HepG2 (cell line): ENCODE data around the gene NCBP1. TPM values are rescaled to one million over a fixed set of nuclear protein-coding genes. Genes with fewer than 3 reads are reported as not detected.

Experiments
- AGO1 ChIP-seq: fragments of 200-400 bp; formaldehyde crosslinking; IDR thresholded peaks from 2 replicates; pipeline ENCODE4 v1.6.1; 2017; ENCODE audit warnings: mild to moderate bottlenecking, low read depth, low read length, moderate library complexity; ENCODE audit not compliant: poor library complexity, severe bottlenecking
- FOXO1 ChIP-seq: sonication (generic); formaldehyde crosslinking; IDR thresholded peaks from 2 replicates; pipeline ENCODE4 v1.4.0; 2020; ENCODE audit warnings: missing genetic modification reagents
- GPN1 ChIP-seq: sonication (generic); formaldehyde crosslinking; IDR thresholded peaks from 2 replicates; pipeline ENCODE4 v1.5.1; 2020; ENCODE audit warnings: missing genetic modification reagents, borderline replicate concordance
- HCFC1 ChIP-seq: fragments of 150-350 bp; IDR thresholded peaks from 2 replicates; pipeline ENCODE4 v1.6.1; 2014; ENCODE audit warnings: low read depth, low read length
- HNRNPH1 ChIP-seq: fragments of 200-400 bp; formaldehyde crosslinking; optimal IDR thresholded peaks from 2 replicates; pipeline ENCODE3; 2017; ENCODE audit warnings: mild to moderate bottlenecking, low read depth, low read length
- HNRNPK ChIP-seq: fragments of 200-400 bp; formaldehyde crosslinking; IDR thresholded peaks from 2 replicates; pipeline ENCODE4 v1.6.1; 2018; ENCODE audit warnings: low read length, low read depth, moderate library complexity, mild to moderate bottlenecking; ENCODE audit not compliant: poor library complexity, severe bottlenecking
- HOXA7 ChIP-seq: sonication (generic); formaldehyde crosslinking; IDR thresholded peaks from 2 replicates; pipeline ENCODE4 v1.8.1; 2022; ENCODE audit warnings: mild to moderate bottlenecking, missing genetic modification reagents, moderate library complexity
- MTA3 ChIP-seq: sonication (generic); formaldehyde crosslinking; IDR thresholded peaks from 2 replicates; pipeline ENCODE4 v1.4.0; 2020; ENCODE audit warnings: missing genetic modification reagents
- NCOA1 ChIP-seq: sonication (generic); formaldehyde crosslinking; IDR thresholded peaks from 2 replicates; pipeline ENCODE4 v1.9.0; 2021; ENCODE audit warnings: missing genetic modification reagents
- NKX3-1 ChIP-seq: sonication (generic); formaldehyde crosslinking; IDR thresholded peaks from 2 replicates; pipeline ENCODE4 v1.5.0; 2020; ENCODE audit warnings: missing genetic modification reagents
- PHF21A ChIP-seq: sonication (generic); formaldehyde crosslinking; IDR thresholded peaks from 2 replicates; pipeline ENCODE4 v1.5.0; 2020; ENCODE audit warnings: mild to moderate bottlenecking, missing genetic modification reagents
- SCMH1 ChIP-seq: sonication (generic); formaldehyde crosslinking; IDR thresholded peaks from 2 replicates; pipeline ENCODE4 v1.9.0; 2021; ENCODE audit warnings: missing genetic modification reagents, mild to moderate bottlenecking, borderline replicate concordance
- SIX4 ChIP-seq: sonication (generic); formaldehyde crosslinking; IDR thresholded peaks from 2 replicates; pipeline ENCODE4 v1.4.0; 2020; ENCODE audit warnings: missing genetic modification reagents
- XBP1 ChIP-seq: sonication (generic); formaldehyde crosslinking; IDR thresholded peaks from 2 replicates; pipeline ENCODE4 v1.5.0; 2020; ENCODE audit warnings: missing genetic modification reagents
- ZNF296 ChIP-seq: sonication (generic); formaldehyde crosslinking; conservative IDR thresholded peaks from 2 replicates; pipeline ENCODE4 v1.5.0; 2020; ENCODE audit warnings: mild to moderate bottlenecking, missing genetic modification reagents
- ZNF629 ChIP-seq: sonication (generic); formaldehyde crosslinking; conservative IDR thresholded peaks from 2 replicates; pipeline ENCODE4 v1.5.0; 2020; ENCODE audit warnings: missing genetic modification reagents
- ZNF644 ChIP-seq: IDR thresholded peaks from 2 replicates; pipeline ENCODE4 v1.6.1; 2016; ENCODE audit warnings: low read depth
- polyA plus RNA-seq, 8 experiments: library from polyadenylated mRNA; depleted of rRNA in 3 of 8; stranded (reverse) in 7 of 8; unstranded in 1 of 8; fragments of >200 nt; fragmentation: Illumina TruSeq in 4 of 8; extraction: Trizol in 4 of 8; gene quantifications; 2 replicates each; pipeline versions ENCODE4 v1.2.1 to v1.2.3, GENCODE V29; 2011 to 2016; ENCODE audit warnings: low read depth in 4 of 8, missing spikeins in 1 of 8, mixed read lengths in 1 of 8; ENCODE audit not compliant: insufficient read depth in 1 of 8
- total RNA-seq, 5 experiments: library from RNA; depleted of rRNA; stranded (reverse); fragments of >200 nt; fragmentation: Illumina TruSeq; extraction: Trizol; gene quantifications; 2 replicates each; pipeline ENCODE4 v1.2.3, GENCODE V29; 2016; ENCODE audit warnings: low read depth in 1 of 5
- TF ChIP-seq, protein P1 (sequence below): sonication (generic); formaldehyde crosslinking; conservative IDR thresholded peaks from 2 replicates; pipeline ENCODE4 v1.4.0; 2020; ENCODE audit warnings: missing genetic modification reagents
- TF ChIP-seq, protein P2 (sequence below): sonication (generic); formaldehyde crosslinking; IDR thresholded peaks from 2 replicates; pipeline ENCODE4 v1.4.0; 2020; ENCODE audit warnings: mild to moderate bottlenecking, missing genetic modification reagents
- TF ChIP-seq, protein P3 (sequence below): fragments of 450-650 bp; IDR thresholded peaks from 2 replicates; pipeline ENCODE4 v1.6.1; 2017; ENCODE audit warnings: mild to moderate bottlenecking

NCBP1 gene
- total and polyA plus RNA-seq, 2 of the 13 experiments (the other 11 are each of a cell fraction or from before 2014, with no cell fraction given) = 13.3 to 40.2 TPM

DNA sequence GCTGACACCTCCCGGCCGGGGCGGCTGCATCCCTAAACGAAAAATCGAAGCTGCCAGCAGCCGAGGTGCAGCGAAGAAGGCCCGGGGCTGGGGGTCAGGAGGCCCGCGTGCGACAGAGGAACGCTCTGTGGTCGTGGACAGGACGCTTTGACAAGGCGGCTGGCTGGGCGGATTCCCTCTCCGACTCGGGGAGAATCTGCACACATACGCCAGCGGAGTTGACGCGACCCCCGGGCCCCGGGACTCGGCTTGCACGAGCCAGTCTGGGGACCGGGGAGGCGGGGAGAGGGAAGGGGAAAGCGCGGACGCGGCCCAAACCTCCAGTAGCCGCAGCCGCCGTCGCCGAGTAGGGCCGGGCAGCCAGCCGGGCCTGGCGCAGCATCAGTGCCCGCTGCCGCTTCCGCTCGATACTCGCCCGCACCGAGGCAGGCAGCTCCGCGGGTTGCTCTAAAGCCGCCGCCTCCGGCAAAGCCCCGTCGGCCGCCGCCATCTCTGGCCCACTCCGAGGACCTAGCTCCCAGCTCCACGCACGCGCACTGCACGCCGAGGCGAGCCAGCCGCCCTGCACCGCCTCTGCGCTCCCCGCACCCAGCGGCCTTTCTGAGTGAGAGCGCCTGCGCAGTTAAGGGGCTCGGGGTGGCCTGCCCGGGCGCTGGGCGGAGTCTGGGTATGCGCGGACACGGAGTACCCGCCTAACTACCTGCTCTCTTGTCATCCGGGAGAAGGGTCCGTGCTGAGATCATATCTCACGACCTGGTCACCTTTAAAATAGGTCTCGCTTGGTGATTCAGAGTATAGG, 63.4 kb downstream of the NCBP1 start, which contains the start of gene XPA (continued):
- TF ChIP-seq, protein P1, sequence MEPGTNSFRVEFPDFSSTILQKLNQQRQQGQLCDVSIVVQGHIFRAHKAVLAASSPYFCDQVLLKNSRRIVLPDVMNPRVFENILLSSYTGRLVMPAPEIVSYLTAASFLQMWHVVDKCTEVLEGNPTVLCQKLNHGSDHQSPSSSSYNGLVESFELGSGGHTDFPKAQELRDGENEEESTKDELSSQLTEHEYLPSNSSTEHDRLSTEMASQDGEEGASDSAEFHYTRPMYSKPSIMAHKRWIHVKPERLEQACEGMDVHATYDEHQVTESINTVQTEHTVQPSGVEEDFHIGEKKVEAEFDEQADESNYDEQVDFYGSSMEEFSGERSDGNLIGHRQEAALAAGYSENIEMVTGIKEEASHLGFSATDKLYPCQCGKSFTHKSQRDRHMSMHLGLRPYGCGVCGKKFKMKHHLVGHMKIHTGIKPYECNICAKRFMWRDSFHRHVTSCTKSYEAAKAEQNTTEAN (CRISPR knock-in tag) = no peak
- TF ChIP-seq ZNF629 (CRISPR knock-in tag) (no peak), ZNF644 (CRISPR knock-in tag) (no peak), SCMH1 (CRISPR knock-in tag) (no peak), ZNF296 (CRISPR knock-in tag) (no peak), HNRNPH1 (no peak), NKX3-1 (CRISPR knock-in tag) (no peak), HCFC1 (no peak), HNRNPK (peak; percentile 74), HOXA7 (CRISPR knock-in tag) (no peak), PHF21A (CRISPR knock-in tag) (peak; percentile 49; the same call in 1 of the 2 replicates), AGO1 (no peak), XBP1 (CRISPR knock-in tag) (no peak), SIX4 (CRISPR knock-in tag) (0 out of 2 replicates have a peak, but pooled peaks have one; percentile 14), GPN1 (no peak), NCOA1 (CRISPR knock-in tag) (peak; percentile 73; the same call in 1 of the 2 replicates), FOXO1 (CRISPR knock-in tag) (no peak), MTA3 (CRISPR knock-in tag) (no peak)
- TF ChIP-seq, protein P2, sequence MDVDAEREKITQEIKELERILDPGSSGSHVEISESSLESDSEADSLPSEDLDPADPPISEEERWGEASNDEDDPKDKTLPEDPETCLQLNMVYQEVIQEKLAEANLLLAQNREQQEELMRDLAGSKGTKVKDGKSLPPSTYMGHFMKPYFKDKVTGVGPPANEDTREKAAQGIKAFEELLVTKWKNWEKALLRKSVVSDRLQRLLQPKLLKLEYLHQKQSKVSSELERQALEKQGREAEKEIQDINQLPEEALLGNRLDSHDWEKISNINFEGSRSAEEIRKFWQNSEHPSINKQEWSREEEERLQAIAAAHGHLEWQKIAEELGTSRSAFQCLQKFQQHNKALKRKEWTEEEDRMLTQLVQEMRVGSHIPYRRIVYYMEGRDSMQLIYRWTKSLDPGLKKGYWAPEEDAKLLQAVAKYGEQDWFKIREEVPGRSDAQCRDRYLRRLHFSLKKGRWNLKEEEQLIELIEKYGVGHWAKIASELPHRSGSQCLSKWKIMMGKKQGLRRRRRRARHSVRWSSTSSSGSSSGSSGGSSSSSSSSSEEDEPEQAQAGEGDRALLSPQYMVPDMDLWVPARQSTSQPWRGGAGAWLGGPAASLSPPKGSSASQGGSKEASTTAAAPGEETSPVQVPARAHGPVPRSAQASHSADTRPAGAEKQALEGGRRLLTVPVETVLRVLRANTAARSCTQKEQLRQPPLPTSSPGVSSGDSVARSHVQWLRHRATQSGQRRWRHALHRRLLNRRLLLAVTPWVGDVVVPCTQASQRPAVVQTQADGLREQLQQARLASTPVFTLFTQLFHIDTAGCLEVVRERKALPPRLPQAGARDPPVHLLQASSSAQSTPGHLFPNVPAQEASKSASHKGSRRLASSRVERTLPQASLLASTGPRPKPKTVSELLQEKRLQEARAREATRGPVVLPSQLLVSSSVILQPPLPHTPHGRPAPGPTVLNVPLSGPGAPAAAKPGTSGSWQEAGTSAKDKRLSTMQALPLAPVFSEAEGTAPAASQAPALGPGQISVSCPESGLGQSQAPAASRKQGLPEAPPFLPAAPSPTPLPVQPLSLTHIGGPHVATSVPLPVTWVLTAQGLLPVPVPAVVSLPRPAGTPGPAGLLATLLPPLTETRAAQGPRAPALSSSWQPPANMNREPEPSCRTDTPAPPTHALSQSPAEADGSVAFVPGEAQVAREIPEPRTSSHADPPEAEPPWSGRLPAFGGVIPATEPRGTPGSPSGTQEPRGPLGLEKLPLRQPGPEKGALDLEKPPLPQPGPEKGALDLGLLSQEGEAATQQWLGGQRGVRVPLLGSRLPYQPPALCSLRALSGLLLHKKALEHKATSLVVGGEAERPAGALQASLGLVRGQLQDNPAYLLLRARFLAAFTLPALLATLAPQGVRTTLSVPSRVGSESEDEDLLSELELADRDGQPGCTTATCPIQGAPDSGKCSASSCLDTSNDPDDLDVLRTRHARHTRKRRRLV (CRISPR knock-in tag) = no peak
- TF ChIP-seq, protein P3, sequence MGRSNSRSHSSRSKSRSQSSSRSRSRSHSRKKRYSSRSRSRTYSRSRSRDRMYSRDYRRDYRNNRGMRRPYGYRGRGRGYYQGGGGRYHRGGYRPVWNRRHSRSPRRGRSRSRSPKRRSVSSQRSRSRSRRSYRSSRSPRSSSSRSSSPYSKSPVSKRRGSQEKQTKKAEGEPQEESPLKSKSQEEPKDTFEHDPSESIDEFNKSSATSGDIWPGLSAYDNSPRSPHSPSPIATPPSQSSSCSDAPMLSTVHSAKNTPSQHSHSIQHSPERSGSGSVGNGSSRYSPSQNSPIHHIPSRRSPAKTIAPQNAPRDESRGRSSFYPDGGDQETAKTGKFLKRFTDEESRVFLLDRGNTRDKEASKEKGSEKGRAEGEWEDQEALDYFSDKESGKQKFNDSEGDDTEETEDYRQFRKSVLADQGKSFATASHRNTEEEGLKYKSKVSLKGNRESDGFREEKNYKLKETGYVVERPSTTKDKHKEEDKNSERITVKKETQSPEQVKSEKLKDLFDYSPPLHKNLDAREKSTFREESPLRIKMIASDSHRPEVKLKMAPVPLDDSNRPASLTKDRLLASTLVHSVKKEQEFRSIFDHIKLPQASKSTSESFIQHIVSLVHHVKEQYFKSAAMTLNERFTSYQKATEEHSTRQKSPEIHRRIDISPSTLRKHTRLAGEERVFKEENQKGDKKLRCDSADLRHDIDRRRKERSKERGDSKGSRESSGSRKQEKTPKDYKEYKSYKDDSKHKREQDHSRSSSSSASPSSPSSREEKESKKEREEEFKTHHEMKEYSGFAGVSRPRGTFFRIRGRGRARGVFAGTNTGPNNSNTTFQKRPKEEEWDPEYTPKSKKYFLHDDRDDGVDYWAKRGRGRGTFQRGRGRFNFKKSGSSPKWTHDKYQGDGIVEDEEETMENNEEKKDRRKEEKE = no peak
